Measurements from ENCODE around the gene CRHR2.

The CRHR2 gene

GRCh38 chr7:30713392-30713791, 31.1 kb upstream of the CRHR2 start:
- no peak overlapping the region for H3K27ac ChIP-seq (ENCODE audit: extremely low read depth, low read depth, low read length)
- no peaks in the 10 kb centered on the region for H3K9me3 ChIP-seq (ENCODE audit: control insufficient read depth, insufficient read depth, low read depth, low read length)
- no peak overlapping the region for H3K4me3 ChIP-seq (ENCODE audit: low read depth, low read length)
- no peaks in the 10 kb centered on the region for H3K36me3 ChIP-seq (ENCODE audit: control insufficient read depth in 2 of 2, insufficient read depth in 1 of 2, low read length in 2 of 2)
- H3K4me1 ChIP-seq (ENCODE audit: control insufficient read depth, insufficient read depth, low read length), result no peaks in the 10 kb centered on the region
- no peak for TF ChIP-seq KLF7 (tag by site-specific recombination; IDR thresholded peaks at IDR 0.05; ENCODE audit: borderline replicate concordance)
- no peak for TF ChIP-seq KLF16 (tag by site-specific recombination; IDR thresholded peaks at IDR 0.05)
- TF ChIP-seq GLIS1 (tag by site-specific recombination; IDR thresholded peaks at IDR 0.05), result no peak
- no peak for TF ChIP-seq PRDM2 (tag by site-specific recombination; IDR thresholded peaks at IDR 0.05; ENCODE audit: borderline replicate concordance)
- no peak for TF ChIP-seq GLI4 (tag by site-specific recombination; IDR thresholded peaks at IDR 0.05)
- no peak for TF ChIP-seq ZNF174 (tag by site-specific recombination; IDR thresholded peaks at IDR 0.05)
- TF ChIP-seq ZNF140 (tag by site-specific recombination; IDR thresholded peaks at IDR 0.05), result no peak
- CTCF ChIA-PET, result no interaction called here
- POLR2A ChIA-PET, result no interaction called here

DNA sequence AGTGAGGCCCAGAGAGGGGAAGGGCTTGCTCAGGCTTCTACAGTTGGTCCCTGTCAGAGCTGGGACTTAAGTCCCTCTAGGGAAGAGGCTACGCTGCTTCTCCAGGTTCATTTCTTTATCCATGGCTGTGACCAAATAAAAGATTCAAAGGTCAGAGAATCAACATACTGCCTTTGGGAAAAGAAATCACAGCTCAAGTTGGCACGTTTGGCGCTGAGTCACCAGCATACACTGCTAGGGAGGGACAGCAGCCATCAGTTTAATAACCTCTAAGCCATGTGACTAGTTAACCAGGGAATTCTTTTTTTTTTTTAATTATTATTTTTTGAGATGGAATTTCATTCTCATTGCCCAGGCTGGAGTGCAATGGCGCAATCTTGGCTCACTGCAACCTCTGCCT, 28.4 kb upstream of the CRHR2 start:
- no peak overlapping the region for H3K27ac ChIP-seq (ENCODE audit: extremely low read depth, low read depth, low read length)
- POLR2A ChIA-PET, result no interaction called here
- H3K9me3 ChIP-seq (ENCODE audit: control insufficient read depth, insufficient read depth, low read depth, low read length), result no peaks in the 10 kb centered on the region
- H3K4me1 ChIP-seq (ENCODE audit: control insufficient read depth, insufficient read depth, low read length), result no peaks in the 10 kb centered on the region
- CTCF ChIA-PET, result no interaction called here
- TF ChIP-seq ATF2 (tag by site-specific recombination; IDR thresholded peaks at IDR 0.05; ENCODE audit: low read depth), result no peak
- TF ChIP-seq TRIM28 (IDR thresholded peaks at IDR 0.05; ENCODE audit: borderline replicate concordance, low read length), result no peak
- TF ChIP-seq ZNF324 (tag by site-specific recombination; IDR thresholded peaks at IDR 0.05), result no peak
- no peak for TF ChIP-seq OVOL3 (tag by site-specific recombination; IDR thresholded peaks at IDR 0.05)
- TF ChIP-seq ZNF157 (tag by site-specific recombination; IDR thresholded peaks at IDR 0.05), result no peak
- H3K36me3 ChIP-seq (ENCODE audit: control insufficient read depth in 2 of 2, insufficient read depth in 1 of 2, low read length in 2 of 2), result no peaks in the 10 kb centered on the region
- H3K4me3 ChIP-seq (ENCODE audit: low read depth, low read length), result no peak overlapping the region

- Histone ChIP-seq H3K4me3 (ENCODE audit: low read depth, low read length) (no peak overlapping the region), H3K36me3 (ENCODE audit: control insufficient read depth in 2 of 2, insufficient read depth in 1 of 2, low read length in 2 of 2) (no peaks in the 10 kb centered on the region), H3K9me3 (ENCODE audit: control insufficient read depth, insufficient read depth, low read depth, low read length) (no peaks in the 10 kb centered on the region), H3K27ac (ENCODE audit: extremely low read depth, low read depth, low read length) (no peak overlapping the region), H3K4me1 (ENCODE audit: control insufficient read depth, insufficient read depth, low read length) (no peaks in the 10 kb centered on the region)
- TF ChIP-seq BCL11B (tag by site-specific recombination; IDR thresholded peaks at IDR 0.05; ENCODE audit: low read depth) (no peak), ZNF211 (tag by site-specific recombination; IDR thresholded peaks at IDR 0.05; ENCODE audit: low read depth) (no peak), SETDB1 (IDR thresholded peaks at IDR 0.05; ENCODE audit: insufficient read length, low read length) (no peak), EGR2 (tag by site-specific recombination; IDR thresholded peaks at IDR 0.05; ENCODE audit: low read depth) (no peak)
- ChIA-PET POLR2A (no interaction called here), CTCF (interaction anchor here (0.8 kb wide), 1 partner anchor 37 kb away, joined by 4 read pairs; no protein-coding TSS in a partner anchor)
Measured at GRCh38 chr7:30709549-30709948, 27.3 kb upstream of the CRHR2 start.

All from HEK293 (cell line).